HepG2 (cell line): ENCODE measurements around the gene PIK3C3. TPM values are rescaled to one million over a fixed set of nuclear protein-coding genes. Genes with fewer than 3 reads are reported as not detected.

ENCODE experiments used
- CBX2 ChIP-seq, 2 experiments: fragments of 200-600 bp in 1 of 2; sonication (generic); formaldehyde crosslinking in 1 of 2; IDR thresholded peaks; 2 replicates each; pipeline versions ENCODE4 v1.7.0 to v1.8.1; 2018 to 2022; ENCODE audit warnings: low read depth in 2 of 2, low read length in 1 of 2, mild to moderate bottlenecking in 1 of 2, missing genetic modification reagents in 1 of 2
- ELF3 ChIP-seq: IDR thresholded peaks from 2 replicates; pipeline ENCODE4 v1.6.1; 2016; ENCODE audit warnings: missing genetic modification reagents, missing compliant biosample characterization
- ETV6 ChIP-seq: sonication (generic); formaldehyde crosslinking; conservative IDR thresholded peaks from 2 replicates; pipeline ENCODE4 v1.4.0; 2020; ENCODE audit warnings: missing genetic modification reagents
- HES4 ChIP-seq: sonication (generic); formaldehyde crosslinking; IDR thresholded peaks from 2 replicates; pipeline ENCODE4 v1.9.0; 2021; ENCODE audit warnings: mild to moderate bottlenecking, missing genetic modification reagents, borderline replicate concordance
- KLF13 ChIP-seq: sonication (generic); formaldehyde crosslinking; IDR thresholded peaks from 2 replicates; pipeline ENCODE4 v1.4.0; 2020; ENCODE audit warnings: mild to moderate bottlenecking, missing genetic modification reagents
- RFX5 ChIP-seq: IDR thresholded peaks from 2 replicates; pipeline ENCODE4 v1.6.1; 2011; ENCODE audit warnings: low read depth, low read length, improper control_type of control experiment
- WIZ ChIP-seq: sonication (generic); formaldehyde crosslinking; IDR thresholded peaks from 2 replicates; pipeline ENCODE4 v1.5.1; 2020; ENCODE audit warnings: mild to moderate bottlenecking, missing genetic modification reagents
- ZBTB1 ChIP-seq: sonication (generic); formaldehyde crosslinking; IDR thresholded peaks from 2 replicates; pipeline ENCODE4 v1.4.0; 2020; ENCODE audit warnings: missing genetic modification reagents, borderline replicate concordance
- ZNF160 ChIP-seq: sonication (generic); formaldehyde crosslinking; IDR thresholded peaks from 2 replicates; pipeline ENCODE4 v1.8.0; 2022; ENCODE audit warnings: mild to moderate bottlenecking, inconsistent platforms, missing genetic modification reagents
- ZNF552 ChIP-seq: sonication (generic); formaldehyde crosslinking; IDR thresholded peaks from 2 replicates; pipeline ENCODE4 v1.9.0; 2022; ENCODE audit warnings: missing genetic modification reagents, mild to moderate bottlenecking, borderline replicate concordance
- polyA plus RNA-seq, 8 experiments: library from polyadenylated mRNA; depleted of rRNA in 3 of 8; stranded (reverse) in 7 of 8; unstranded in 1 of 8; fragments of >200 nt; fragmentation: Illumina TruSeq in 4 of 8; extraction: Trizol in 4 of 8; gene quantifications; 2 replicates each; pipeline versions ENCODE4 v1.2.1 to v1.2.3, GENCODE V29; 2011 to 2016; ENCODE audit warnings: low read depth in 4 of 8, missing spikeins in 1 of 8, mixed read lengths in 1 of 8; ENCODE audit not compliant: insufficient read depth in 1 of 8
- total RNA-seq, 5 experiments: library from RNA; depleted of rRNA; stranded (reverse); fragments of >200 nt; fragmentation: Illumina TruSeq; extraction: Trizol; gene quantifications; 2 replicates each; pipeline ENCODE4 v1.2.3, GENCODE V29; 2016; ENCODE audit warnings: low read depth in 1 of 5
- TF ChIP-seq, protein P1 (sequence below): sonication (generic); formaldehyde crosslinking; IDR thresholded peaks from 2 replicates; pipeline ENCODE4 v1.9.0; 2022; ENCODE audit warnings: low read depth, missing genetic modification reagents
- TF ChIP-seq, protein P2 (sequence below): sonication (generic); formaldehyde crosslinking; IDR thresholded peaks from 2 replicates; pipeline ENCODE4 v1.4.0; 2020; ENCODE audit warnings: missing genetic modification reagents
- TF ChIP-seq, protein P3 (sequence below): sonication (generic); formaldehyde crosslinking; IDR thresholded peaks from 2 replicates; pipeline ENCODE4 v1.8.0; 2022; ENCODE audit warnings: missing genetic modification reagents, low read depth, mild to moderate bottlenecking, borderline replicate concordance
- TF ChIP-seq, protein P4 (sequence below): IDR thresholded peaks from 2 replicates; pipeline ENCODE4 v1.4.0; 2020; ENCODE audit warnings: mild to moderate bottlenecking, missing genetic modification reagents

The PIK3C3 gene
- total and polyA plus RNA-seq, 2 of the 13 experiments (the other 11 are each of a cell fraction or from before 2014, with no cell fraction given) = 42.8 to 46.4 TPM

DNA sequence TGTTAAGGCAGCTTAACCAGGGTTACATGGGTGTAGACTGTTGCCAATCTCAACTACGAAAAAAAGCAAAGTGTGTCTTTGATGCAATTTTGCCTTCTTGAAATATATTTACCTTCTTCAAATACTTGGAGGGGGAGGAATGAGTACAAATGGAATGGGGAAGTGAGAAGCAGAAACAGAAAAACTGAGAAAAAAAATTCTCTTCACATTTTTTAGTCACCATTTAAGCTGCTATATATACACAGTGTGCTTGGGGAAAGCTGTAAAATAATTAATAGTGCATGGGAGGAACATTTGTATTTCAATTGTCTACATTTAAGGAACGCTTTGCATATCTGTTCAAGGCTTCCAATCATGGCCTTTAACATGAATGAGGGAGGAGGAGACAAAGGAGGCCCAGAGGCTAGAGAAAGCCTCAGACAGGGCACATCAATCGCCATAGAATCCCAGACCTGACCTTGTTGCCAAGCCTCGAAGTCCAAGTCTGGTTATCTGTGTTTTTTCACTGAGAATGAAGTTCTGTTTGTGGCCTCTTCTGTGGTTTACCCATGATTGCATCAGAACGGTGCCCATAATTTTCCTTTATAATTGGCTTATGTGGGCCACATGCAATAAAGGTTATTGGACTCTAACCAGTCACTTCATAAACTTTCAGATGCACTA lies 158.6 kb downstream of the PIK3C3 start (continued):
- TF ChIP-seq, protein P1, sequence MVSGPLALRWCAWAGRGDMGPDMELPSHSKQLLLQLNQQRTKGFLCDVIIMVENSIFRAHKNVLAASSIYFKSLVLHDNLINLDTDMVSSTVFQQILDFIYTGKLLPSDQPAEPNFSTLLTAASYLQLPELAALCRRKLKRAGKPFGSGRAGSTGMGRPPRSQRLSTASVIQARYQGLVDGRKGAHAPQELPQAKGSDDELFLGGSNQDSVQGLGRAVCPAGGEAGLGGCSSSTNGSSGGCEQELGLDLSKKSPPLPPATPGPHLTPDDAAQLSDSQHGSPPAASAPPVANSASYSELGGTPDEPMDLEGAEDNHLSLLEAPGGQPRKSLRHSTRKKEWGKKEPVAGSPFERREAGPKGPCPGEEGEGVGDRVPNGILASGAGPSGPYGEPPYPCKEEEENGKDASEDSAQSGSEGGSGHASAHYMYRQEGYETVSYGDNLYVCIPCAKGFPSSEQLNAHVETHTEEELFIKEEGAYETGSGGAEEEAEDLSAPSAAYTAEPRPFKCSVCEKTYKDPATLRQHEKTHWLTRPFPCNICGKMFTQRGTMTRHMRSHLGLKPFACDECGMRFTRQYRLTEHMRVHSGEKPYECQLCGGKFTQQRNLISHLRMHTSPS (CRISPR knock-in tag) = no peak
- TF ChIP-seq ZBTB1 (CRISPR knock-in tag) (no peak), RFX5 (no peak), ETV6 (no peak), HES4 (CRISPR knock-in tag) (no peak), CBX2 (IDR thresholded peaks at IDR 0.05; ENCODE audit: low read depth, low read length) (no peak), CBX2 (CRISPR knock-in tag; IDR thresholded peaks at IDR 0.05; ENCODE audit: low read depth) (no peak), ZNF160 (CRISPR knock-in tag) (no peak), KLF13 (no peak), ZNF552 (CRISPR knock-in tag) (no peak), ELF3 (CRISPR knock-in tag) (no peak), WIZ (no peak)
- TF ChIP-seq, protein P2, sequence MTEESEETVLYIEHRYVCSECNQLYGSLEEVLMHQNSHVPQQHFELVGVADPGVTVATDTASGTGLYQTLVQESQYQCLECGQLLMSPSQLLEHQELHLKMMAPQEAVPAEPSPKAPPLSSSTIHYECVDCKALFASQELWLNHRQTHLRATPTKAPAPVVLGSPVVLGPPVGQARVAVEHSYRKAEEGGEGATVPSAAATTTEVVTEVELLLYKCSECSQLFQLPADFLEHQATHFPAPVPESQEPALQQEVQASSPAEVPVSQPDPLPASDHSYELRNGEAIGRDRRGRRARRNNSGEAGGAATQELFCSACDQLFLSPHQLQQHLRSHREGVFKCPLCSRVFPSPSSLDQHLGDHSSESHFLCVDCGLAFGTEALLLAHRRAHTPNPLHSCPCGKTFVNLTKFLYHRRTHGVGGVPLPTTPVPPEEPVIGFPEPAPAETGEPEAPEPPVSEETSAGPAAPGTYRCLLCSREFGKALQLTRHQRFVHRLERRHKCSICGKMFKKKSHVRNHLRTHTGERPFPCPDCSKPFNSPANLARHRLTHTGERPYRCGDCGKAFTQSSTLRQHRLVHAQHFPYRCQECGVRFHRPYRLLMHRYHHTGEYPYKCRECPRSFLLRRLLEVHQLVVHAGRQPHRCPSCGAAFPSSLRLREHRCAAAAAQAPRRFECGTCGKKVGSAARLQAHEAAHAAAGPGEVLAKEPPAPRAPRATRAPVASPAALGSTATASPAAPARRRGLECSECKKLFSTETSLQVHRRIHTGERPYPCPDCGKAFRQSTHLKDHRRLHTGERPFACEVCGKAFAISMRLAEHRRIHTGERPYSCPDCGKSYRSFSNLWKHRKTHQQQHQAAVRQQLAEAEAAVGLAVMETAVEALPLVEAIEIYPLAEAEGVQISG (CRISPR knock-in tag) = no peak
- TF ChIP-seq, protein P3, sequence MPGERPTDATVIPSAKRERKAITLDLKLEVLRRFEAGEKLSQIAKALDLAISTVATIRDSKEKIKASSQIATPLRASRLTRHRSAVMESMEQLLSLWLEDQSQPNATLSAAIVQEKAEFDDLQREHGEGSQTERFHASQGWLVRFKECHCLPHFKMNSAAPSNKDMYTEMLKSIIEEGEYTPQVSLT (CRISPR knock-in tag) = no peak
- TF ChIP-seq, protein P4, sequence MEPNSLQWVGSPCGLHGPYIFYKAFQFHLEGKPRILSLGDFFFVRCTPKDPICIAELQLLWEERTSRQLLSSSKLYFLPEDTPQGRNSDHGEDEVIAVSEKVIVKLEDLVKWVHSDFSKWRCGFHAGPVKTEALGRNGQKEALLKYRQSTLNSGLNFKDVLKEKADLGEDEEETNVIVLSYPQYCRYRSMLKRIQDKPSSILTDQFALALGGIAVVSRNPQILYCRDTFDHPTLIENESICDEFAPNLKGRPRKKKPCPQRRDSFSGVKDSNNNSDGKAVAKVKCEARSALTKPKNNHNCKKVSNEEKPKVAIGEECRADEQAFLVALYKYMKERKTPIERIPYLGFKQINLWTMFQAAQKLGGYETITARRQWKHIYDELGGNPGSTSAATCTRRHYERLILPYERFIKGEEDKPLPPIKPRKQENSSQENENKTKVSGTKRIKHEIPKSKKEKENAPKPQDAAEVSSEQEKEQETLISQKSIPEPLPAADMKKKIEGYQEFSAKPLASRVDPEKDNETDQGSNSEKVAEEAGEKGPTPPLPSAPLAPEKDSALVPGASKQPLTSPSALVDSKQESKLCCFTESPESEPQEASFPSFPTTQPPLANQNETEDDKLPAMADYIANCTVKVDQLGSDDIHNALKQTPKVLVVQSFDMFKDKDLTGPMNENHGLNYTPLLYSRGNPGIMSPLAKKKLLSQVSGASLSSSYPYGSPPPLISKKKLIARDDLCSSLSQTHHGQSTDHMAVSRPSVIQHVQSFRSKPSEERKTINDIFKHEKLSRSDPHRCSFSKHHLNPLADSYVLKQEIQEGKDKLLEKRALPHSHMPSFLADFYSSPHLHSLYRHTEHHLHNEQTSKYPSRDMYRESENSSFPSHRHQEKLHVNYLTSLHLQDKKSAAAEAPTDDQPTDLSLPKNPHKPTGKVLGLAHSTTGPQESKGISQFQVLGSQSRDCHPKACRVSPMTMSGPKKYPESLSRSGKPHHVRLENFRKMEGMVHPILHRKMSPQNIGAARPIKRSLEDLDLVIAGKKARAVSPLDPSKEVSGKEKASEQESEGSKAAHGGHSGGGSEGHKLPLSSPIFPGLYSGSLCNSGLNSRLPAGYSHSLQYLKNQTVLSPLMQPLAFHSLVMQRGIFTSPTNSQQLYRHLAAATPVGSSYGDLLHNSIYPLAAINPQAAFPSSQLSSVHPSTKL (CRISPR knock-in tag) = peak; percentile 53; the same call in 1 of the 2 replicates
